Gastroesophageal sphincter (tissue), 3 donors: ENCODE results near the gene NAA25.
"Not testable (repeated sequence)": the region's sequence is repeated elsewhere in the genome, so short reads cannot be mapped to it uniquely, and the experiment has no call there.

Experiments used
- POLR2A ChIP-seq, 2 donors: fragments of 450-650 bp; IDR thresholded peaks; one replicate each; pipeline ENCODE4 v1.6.1; 2017; ENCODE audit warnings: antibody characterized with exemption in 2 of 2, mild to moderate bottlenecking in 2 of 2, moderate library complexity in 1 of 2
- POLR2AphosphoS5 ChIP-seq: sonication (generic); formaldehyde crosslinking; IDR thresholded peaks from one replicate; pipeline ENCODE4 v1.6.1; 2017; ENCODE audit warnings: antibody characterized with exemption
- TF ChIP-seq, protein P1 (sequence below), 4 experiments: fragments of 200-600 bp in 2 of 4; fragments of 450-650 bp in 2 of 4; sonication (generic) in 1 of 4; IDR thresholded peaks; one replicate each; pipeline ENCODE4 v1.5.1; 2017 to 2019; ENCODE audit warnings: antibody characterized with exemption in 4 of 4, mild to moderate bottlenecking in 2 of 4, moderate library complexity in 2 of 4

DNA sequence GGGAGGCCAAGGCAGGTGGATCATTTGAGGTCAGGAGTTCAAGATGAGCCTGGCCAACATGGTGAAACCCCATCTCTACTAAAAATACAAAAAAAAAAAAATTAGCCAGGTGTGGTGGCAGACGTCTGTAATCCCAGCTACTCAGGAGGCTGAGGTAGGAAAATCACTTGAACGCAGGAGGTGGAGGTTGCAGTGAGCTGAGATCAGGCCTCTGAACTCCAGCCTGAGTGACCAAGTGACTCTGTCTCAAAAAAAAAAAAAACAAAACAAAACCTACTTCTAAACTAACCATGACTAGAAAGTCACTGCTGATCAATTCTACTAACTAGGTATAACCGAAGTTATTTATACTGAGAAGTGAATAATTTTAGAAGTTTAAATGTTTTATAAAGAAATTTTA lies 99.0 kb downstream of the NAA25 start:
- not testable (repeated sequence) for TF ChIP-seq POLR2AphosphoS5; POLR2A (IDR thresholded peaks at IDR 0.05)
- TF ChIP-seq, protein P1, sequence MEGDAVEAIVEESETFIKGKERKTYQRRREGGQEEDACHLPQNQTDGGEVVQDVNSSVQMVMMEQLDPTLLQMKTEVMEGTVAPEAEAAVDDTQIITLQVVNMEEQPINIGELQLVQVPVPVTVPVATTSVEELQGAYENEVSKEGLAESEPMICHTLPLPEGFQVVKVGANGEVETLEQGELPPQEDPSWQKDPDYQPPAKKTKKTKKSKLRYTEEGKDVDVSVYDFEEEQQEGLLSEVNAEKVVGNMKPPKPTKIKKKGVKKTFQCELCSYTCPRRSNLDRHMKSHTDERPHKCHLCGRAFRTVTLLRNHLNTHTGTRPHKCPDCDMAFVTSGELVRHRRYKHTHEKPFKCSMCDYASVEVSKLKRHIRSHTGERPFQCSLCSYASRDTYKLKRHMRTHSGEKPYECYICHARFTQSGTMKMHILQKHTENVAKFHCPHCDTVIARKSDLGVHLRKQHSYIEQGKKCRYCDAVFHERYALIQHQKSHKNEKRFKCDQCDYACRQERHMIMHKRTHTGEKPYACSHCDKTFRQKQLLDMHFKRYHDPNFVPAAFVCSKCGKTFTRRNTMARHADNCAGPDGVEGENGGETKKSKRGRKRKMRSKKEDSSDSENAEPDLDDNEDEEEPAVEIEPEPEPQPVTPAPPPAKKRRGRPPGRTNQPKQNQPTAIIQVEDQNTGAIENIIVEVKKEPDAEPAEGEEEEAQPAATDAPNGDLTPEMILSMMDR (IDR thresholded peaks at IDR 0.05): not testable (repeated sequence)
